HG02763 (cell line): ENCODE measurements around the gene BAIAP3.

Source experiments
- ATAC-seq: cut with Tn5 transposase; IDR thresholded peaks from one replicate; pipeline ENCODE4 v1.9.1; 2021; ENCODE audit warnings: mild to moderate bottlenecking, moderate library complexity; ENCODE audit not compliant: unreplicated experiment

The BAIAP3 gene

GRCh38 chr16:1381612-1382406 lies 48.4 kb downstream of the BAIAP3 start:
- no peak for ATAC-seq

- ATAC-seq, result no peak
These were observed 50.1 kb downstream of the BAIAP3 start for GRCh38 chr16:1383556-1383955.

DNA sequence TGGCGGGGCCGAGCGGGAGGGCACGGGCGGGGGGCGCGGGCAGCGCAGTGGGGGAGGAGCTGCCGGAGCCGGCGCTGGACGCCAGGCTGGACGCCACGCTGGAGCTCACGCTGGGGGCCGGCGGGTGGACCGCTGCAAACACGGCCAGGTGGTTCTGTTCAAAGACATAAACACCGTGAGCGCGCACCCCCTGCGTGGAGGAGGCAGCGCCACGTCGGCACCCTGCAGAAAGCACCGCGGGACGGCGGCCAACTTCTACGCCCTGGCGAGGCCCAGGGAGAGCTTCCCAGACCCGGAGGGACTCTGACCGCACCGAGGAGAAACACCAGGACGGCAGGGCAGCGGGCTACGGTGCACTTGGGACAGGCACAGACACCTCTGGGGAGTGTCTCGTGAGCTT lies 51.8 kb downstream of the BAIAP3 start:
- no peak for ATAC-seq

DNA sequence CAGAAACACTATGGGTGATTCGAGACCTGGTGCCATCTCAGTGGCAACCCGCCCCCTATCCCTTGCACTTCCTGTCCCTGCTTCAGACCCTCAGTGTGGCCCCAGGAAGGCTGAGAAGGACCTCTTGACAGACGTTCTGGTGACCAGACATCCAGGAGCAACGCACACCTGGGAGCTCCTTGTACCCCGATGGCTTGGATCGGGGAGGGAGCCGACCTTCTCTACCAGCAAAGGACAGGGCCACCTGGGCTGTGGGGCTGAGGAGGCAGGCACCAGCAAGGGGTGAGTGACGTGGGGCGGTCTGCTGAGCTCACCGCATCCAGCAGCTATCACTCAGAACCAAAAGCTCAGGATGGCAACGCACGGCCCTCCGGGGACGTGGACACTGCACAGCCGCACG lies 53.9 kb downstream of the BAIAP3 start:
- ATAC-seq, result no peak

DNA sequence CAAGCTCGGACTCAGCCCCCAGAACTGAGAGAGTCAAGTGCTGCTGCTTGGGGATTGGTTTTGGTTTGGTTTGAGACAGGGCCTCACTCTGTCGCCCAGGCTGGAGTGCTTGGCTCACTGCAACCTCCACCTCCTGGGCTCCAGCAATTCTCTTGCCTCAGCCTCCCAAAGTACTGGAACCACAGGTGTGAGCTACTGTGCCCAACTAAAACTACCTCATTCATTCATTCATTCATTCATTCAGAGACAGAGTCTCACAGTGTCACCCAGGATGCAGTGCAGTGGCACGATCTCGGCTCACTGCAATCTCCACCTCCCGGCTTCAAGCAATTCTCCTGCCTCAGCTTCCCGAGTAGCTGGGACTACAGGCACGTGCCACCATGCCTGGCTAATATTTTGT lies 56.3 kb downstream of the BAIAP3 start:
- ATAC-seq, result no peak

DNA sequence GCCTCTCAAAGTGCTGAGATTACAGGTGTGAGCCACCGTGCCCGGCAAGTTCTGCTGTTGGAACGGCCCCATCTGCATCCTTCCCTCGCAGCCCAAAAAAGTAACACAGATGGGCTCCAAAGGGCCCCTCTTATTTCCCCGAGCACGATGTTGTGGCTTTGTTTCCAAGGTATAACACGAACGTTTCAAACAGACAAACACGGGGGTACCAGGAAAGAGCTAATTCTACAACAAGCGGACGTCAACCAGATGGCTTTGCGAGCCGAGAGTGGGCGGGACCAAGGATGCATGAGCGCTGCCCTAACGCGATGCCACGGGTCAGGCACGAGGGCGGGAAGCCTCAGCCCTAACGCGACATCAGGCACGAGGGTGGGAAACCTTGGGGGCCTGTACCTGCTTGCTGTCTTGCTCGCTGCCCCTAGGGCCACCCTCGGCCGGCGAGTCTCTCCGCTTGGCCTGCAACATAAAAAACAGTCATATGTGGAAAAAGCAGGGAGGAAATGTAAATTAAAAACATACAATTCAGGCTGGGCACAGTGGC lies 56.9 kb downstream of the BAIAP3 start:
- no peak for ATAC-seq

DNA sequence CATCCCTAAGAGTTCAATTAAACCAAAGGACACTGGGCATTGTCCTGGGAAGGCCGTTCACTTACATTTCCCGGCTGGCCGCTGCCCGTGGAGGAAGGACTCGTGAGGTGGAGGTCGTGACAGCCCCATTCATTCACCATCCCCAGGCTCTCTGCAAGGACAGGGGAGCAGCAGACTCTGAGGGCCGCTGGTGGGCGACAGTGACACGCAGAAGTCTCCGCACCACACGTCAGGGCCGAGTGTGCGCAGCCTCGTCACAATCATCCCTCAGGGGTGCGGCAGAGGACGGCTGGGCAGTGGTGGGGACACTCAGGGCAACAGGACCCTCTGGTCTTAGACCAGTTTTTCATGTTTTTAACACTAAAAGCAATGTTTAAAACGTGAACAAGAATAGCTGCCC lies 59.4 kb downstream of the BAIAP3 start:
- ATAC-seq, result no peak

DNA sequence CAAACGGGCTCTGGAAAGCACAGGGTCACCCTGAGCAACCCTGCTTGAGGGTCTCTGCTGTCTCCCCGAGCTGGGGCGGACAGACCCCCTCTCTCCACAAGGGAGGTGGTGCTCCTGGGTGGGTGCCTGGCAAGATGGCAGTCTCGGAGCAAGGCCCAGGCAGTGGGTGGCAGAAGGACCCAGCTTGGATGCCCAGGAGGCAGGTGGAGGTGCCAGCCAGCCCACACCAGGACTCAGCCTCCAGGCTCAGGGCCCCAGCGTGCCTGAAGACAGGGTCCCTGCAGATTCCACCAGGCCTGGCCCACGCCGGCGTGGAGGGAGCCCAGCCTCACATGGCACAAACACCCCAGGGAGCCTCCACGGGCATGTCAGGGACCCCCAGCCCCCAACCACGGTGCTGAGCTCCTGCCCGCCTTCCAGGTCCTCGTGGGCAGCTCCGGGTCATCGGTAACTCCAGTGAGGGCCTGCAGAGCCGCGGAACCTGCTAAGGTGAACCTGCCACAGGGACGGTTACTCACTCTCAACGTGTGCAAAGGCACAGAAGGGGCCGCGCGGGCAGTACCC lies 60.2 kb downstream of the BAIAP3 start:
- ATAC-seq, result no peak

DNA sequence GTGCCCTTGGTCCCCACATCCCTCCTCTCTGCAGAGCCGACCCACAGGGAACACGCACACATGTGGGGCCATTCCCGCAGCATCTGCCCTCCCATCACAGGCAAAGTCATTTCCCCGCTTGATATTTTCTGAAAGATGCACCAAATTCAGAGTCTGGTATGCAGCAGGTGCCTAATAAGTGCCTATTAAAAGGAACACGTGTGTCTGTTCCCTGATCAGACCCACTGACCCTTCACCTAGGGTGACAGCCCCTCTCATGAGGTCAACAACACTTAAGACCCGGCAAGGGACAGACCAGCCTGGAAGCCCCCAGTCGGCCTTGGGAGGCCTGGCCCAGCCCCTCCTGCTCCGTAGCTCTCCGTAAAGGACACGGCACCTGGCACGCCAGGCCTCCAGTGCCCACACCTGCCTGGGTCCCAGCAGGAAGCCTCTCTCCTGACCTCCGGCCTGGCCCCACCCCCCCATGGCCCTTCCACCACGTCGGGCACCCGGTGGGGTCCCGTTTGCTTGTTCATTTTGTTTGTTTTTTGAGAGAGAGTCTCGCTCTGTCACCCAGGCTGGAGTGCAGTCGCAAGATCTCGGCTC lies 61.0 kb downstream of the BAIAP3 start:
- ATAC-seq, result no peak

DNA sequence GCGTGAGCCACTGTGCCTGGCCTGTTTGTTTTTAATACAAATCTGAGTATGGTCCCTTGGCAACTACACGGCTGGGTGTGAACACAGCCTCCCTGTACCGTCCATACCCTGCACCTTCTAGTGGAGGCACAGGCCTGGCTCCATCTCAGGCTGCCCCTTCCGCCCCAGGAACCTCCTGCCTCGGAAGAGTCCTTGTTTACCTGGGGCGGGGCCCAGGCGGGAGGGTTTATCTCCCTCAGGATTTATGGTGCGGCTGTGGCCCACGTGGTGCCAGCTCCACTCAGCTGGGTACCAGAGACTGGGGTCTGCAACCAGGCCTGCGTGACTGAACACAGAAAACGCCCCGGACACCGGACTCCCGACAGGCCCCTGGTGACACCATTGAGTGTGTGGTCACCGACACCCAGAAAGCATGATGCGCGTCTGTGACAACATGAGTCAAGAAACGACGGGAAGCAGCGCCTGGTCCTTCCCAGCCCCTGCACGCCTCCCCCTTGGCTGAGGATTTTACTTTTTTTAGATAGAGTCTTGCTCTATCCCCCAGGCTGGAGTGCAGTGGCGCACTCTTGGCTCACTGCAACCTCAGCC lies 62.1 kb downstream of the BAIAP3 start:
- ATAC-seq, result no peak

DNA sequence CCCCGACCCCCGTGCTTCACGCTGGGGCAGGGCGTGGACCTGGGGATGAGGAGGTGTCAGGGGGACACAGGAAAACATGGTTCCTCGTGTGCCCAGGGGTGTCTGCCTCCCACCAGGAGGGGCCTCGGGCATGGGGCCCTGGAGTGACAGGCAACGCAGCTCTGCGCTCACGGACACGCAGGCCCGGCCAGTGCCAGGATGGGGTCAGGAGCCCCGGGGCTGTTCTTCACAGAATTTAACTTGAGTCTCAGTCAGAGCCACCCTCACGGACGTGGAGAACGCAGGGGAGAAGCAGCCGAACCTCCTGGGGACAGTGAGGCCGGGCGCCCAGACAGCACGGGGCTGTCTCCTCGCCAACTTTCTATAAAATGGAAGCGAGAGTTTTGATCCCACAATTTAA lies 64.3 kb downstream of the BAIAP3 start:
- ATAC-seq, result no peak

DNA sequence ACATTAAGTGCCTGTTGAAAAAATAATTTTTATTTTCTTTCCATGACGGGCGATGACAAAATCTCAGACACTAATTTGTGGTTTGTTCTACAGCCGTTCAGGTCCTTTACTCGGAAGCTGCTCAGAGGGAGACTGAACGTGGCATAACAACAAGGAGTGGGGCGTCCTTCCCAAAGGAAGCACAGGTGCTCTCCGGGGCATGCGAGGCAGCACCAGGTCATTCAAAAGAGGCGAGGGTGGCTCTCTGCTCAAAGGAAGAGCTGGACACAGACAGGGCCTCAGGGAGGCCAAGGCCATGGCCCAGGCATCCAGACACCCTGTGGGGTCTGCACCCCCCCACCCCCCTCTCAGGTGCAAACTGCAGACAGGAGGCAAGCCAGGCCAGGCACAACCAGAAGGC lies 64.9 kb downstream of the BAIAP3 start:
- ATAC-seq, result no peak
